ENCODE measurements around the gene VCL. TPM values are rescaled to one million over a fixed set of nuclear protein-coding genes. Genes with fewer than 3 reads are reported as not detected.
A peak's percentile ranks its signal among the peaks of the same experiment; 100 is the strongest.
"Not testable (repeated sequence)": the region's sequence is repeated elsewhere in the genome, so short reads cannot be mapped to it uniquely, and the experiment has no call there.

The VCL gene
- total RNA-seq, 2 donors from 2014 or later: 42.1 to 51.4 TPM

GRCh38 chr10:74138596-74138995 lies 140.7 kb downstream of the VCL start:
- not testable (repeated sequence) for H3K9me3 Mint-ChIP-seq; ATAC-seq; H3K4me1 Mint-ChIP-seq (ENCODE audit: low read depth in 2 of 2); H3K27ac Mint-ChIP-seq; H3K4me3 Mint-ChIP-seq; H3K27me3 Mint-ChIP-seq; DNase-seq (ENCODE audit: low spot score)
- H3K36me3 Mint-ChIP-seq: peaks cover 23% of the 10 kb centered on the region

DNA sequence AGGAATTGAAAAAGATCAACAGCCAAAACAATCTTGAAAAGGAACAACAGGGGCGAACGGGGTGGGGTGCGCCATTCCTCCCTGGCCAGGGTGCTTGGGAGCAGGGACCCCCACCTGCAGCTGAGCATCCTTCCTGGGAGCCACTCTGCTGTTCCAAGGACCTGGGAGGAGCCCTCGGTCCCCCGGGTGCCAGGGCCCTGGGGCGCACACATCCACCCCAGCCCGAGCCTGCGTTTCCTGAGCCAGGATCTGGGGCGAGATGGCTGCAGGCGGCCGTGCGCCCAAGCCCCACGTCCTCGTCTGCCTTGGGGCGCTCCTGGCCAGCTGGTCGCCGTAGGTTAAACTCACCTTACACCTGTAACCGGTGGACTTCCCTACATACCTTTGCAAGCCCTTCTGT lies 142.1 kb downstream of the VCL start:
- peaks cover 17% of the 10 kb centered on the region for H3K36me3 Mint-ChIP-seq
- H3K9me3 Mint-ChIP-seq: no peaks in the 10 kb centered on the region
- no peak overlapping the region for H3K27ac Mint-ChIP-seq
- DNase-seq (ENCODE audit: low spot score) (no peak), ATAC-seq (no peak)
- H3K27me3 Mint-ChIP-seq: no peaks in the 10 kb centered on the region
- no peak overlapping the region for H3K4me3 Mint-ChIP-seq
- peaks cover 0 to 7% of the 10 kb centered on the region in 2 donors for H3K4me1 Mint-ChIP-seq (ENCODE audit: low read depth in 2 of 2)

DNA sequence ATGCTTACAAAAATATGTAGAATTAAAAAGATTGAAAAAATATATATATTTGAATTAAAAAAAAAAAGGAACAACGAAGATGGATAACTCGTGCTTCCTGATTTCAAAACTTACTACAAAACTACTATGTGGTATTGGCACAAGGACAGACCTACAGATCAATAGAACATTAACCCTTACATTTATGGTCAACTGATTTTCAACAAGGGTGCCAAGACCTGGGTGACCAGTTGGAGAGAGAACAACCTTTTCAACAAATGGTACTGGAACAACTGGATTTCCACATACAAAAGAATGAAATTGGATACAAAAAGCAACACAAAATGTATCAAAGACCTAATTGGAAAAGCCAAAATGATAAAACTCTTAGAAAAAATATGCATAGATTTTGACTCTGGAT lies 142.6 kb downstream of the VCL start:
- no peaks in the 10 kb centered on the region for H3K9me3 Mint-ChIP-seq
- H3K36me3 Mint-ChIP-seq: peaks cover 17% of the 10 kb centered on the region
- DNase-seq (ENCODE audit: low spot score) (no peak), ATAC-seq (no peak)
- no peak overlapping the region for H3K4me3 Mint-ChIP-seq
- H3K4me1 Mint-ChIP-seq (ENCODE audit: low read depth in 2 of 2): peaks cover 0 to 7% of the 10 kb centered on the region in 2 donors
- no peak overlapping the region for H3K27ac Mint-ChIP-seq
- no peaks in the 10 kb centered on the region for H3K27me3 Mint-ChIP-seq

DNA sequence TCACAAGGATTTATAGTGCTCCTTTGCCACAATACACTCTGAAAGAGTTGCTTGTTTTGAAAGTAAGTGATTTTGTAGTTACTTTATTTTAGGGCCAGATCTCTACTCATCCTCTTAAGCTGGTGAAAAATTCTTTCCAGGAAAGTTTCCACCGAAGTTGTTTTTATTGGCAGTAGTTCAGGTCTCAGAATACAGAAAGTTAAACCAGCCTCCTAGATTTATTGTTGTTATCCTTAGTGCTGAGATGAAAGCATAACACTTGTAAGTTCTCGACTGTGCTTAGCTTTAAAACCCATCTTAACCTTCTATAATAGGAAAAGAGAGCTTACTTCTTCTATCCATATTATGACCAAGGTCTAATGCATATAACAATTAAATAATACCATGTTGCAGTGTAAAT lies 147.2 kb downstream of the VCL start:
- Mint-ChIP-seq H3K27ac (peak overlapping the region in 1 of 2 donors; percentile 21), H3K9me3 (no peaks in the 10 kb centered on the region), H3K4me3 (no peak overlapping the region), H3K27me3 (no peaks in the 10 kb centered on the region), H3K36me3 (peaks cover 13% of the 10 kb centered on the region), H3K4me1 (ENCODE audit: low read depth in 2 of 2) (peaks cover 19 to 21% of the 10 kb centered on the region in 2 donors)
- no peak for DNase-seq (ENCODE audit: low spot score)
- no peak for ATAC-seq

DNA sequence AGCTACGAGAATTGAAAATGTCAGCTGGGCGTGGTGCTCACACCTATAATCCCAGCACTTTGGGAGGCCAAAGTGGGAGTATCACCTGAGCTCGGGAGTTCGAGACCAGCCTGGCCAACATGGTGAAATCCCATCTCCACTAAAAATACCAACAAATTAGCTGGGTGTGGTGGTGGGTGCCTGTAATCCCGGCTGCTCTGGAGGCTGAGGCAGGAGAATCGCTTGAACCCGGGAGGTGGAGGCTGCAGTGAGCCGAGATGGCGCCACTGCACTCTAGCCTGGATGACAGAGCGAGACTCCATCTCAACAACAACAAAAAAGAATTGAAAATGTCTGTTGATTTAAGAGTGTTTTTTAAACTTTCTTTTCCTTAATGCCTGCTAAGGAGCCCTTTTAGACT lies 149.1 kb downstream of the VCL start:
- not testable (repeated sequence) for H3K27ac Mint-ChIP-seq; H3K9me3 Mint-ChIP-seq; H3K27me3 Mint-ChIP-seq; H3K4me3 Mint-ChIP-seq; DNase-seq (ENCODE audit: low spot score); ATAC-seq
- H3K36me3 Mint-ChIP-seq: peaks cover 13% of the 10 kb centered on the region
- peaks cover 17 to 21% of the 10 kb centered on the region in 2 donors for H3K4me1 Mint-ChIP-seq (ENCODE audit: low read depth in 2 of 2)

GRCh38 chr10:74150204-74150989 lies 152.5 kb downstream of the VCL start, which contains the start of gene AP3M1:
AP3M1 (minus strand) TSS chr10:74150828; CDS start chr10:74138379, 12,449 bp downstream.
- DNase-seq (ENCODE audit: low spot score): peak; percentile 81
- no peak within 1 kb of the TSS for H3K27ac Mint-ChIP-seq
- no peak within 1 kb of the TSS for H3K4me3 Mint-ChIP-seq
- ATAC-seq: peak; percentile 73 to 77
- no peaks in the 10 kb centered on the region for H3K9me3 Mint-ChIP-seq
- H3K36me3 Mint-ChIP-seq: peaks cover 13% of the 10 kb centered on the region
- no peaks in the 10 kb centered on the region for H3K27me3 Mint-ChIP-seq
- H3K4me1 Mint-ChIP-seq (ENCODE audit: low read depth in 2 of 2): peaks cover 21 to 35% of the 10 kb centered on the region in 2 donors

GRCh38 chr10:74150990-74151878 lies 153.3 kb downstream of the VCL start, which contains the start of gene ADK:
ADK (plus strand) TSS chr10:74151221; CDS start chr10:74151279, 58 bp downstream.
- Mint-ChIP-seq H3K4me1 (ENCODE audit: low read depth in 2 of 2) (peaks cover 15 to 29% of the 10 kb centered on the region in 2 donors), H3K9me3 (no peaks in the 10 kb centered on the region), H3K36me3 (peaks cover 10% of the 10 kb centered on the region), H3K27me3 (no peaks in the 10 kb centered on the region), H3K27ac (no peak within 1 kb of the TSS), H3K4me3 (no peak within 1 kb of the TSS)
- DNase-seq (ENCODE audit: low spot score) (peak; percentile 99), ATAC-seq (peak; percentile 99 to 100)

DNA sequence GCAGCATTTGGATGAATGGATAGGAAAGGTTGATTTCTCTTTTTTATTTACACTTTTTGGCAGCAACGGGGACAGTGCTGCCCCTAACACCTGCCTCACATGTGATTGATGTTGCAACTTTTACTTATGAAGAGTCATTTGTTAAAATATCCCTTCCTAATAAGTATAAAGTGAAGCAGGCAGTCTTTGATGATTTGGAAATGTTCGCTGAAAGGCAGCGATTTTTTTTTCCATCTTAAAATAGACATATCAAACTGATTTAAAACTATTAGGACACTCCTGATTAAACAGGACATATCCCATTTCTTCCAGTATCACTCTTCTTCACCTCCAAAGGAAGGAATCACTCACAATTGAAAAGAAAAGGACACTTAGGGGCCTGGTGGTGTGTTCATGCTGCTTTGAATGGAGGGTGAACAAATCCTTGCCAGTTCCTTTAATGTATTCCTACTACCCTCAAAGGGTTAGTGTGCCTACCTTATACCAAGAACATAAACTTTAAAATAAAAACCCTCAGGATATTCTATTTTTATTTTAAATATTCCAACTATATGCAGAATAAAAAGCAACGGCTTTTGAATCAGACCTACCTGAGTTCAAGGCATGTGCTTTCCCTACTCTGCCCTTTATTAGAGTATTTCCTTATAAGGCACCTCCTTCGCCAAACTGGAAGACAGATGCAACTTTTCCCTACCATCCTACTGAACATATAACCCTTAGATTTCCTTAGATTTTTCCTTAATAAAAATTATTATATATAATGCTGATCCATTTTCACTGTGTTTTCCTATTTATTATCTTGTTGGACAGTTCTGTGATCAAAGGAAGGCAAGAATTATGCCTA lies 154.2 kb downstream of the VCL start:
- peaks cover 10 to 23% of the 10 kb centered on the region in 2 donors for H3K4me1 Mint-ChIP-seq (ENCODE audit: low read depth in 2 of 2)
- no peak for DNase-seq (ENCODE audit: low spot score)
- no peak for ATAC-seq
- H3K4me3 Mint-ChIP-seq: peak overlapping the region; percentile 22
- H3K27me3 Mint-ChIP-seq: no peaks in the 10 kb centered on the region
- H3K27ac Mint-ChIP-seq: no peak overlapping the region
- peaks cover 4% of the 10 kb centered on the region for H3K36me3 Mint-ChIP-seq
- no peaks in the 10 kb centered on the region for H3K9me3 Mint-ChIP-seq

- Mint-ChIP-seq H3K4me1 (ENCODE audit: low read depth in 2 of 2) (peaks cover 6 to 16% of the 10 kb centered on the region in 2 donors), H3K36me3 (no peaks in the 10 kb centered on the region), H3K27ac (no peak overlapping the region), H3K9me3 (no peaks in the 10 kb centered on the region), H3K27me3 (no peaks in the 10 kb centered on the region), H3K4me3 (no peak overlapping the region)
- ATAC-seq (no peak), DNase-seq (ENCODE audit: low spot score) (no peak)
Observed at GRCh38 chr10:74153123-74153522, 155.2 kb downstream of the VCL start.

DNA sequence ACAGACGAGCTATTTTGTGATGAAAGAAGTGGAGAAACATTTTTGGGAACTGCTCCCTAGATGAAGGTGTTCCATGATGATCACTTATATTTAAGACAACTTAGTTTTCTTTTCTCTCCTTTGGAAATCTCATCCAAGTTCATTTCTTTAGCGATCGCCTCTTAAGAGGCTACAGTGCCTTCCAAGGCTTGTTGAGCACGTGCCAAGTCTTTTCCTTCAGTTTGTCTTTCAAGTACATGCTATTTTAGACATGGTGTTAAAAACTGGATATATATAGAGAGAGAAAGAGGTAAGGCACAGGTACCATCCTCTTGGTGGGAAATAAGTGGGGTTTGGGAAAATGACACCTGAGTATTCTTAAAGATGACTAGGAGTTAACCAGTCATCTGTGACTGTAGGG lies 155.8 kb downstream of the VCL start:
- Mint-ChIP-seq H3K4me1 (ENCODE audit: low read depth in 2 of 2) (peaks cover 5 to 13% of the 10 kb centered on the region in 2 donors), H3K9me3 (no peaks in the 10 kb centered on the region), H3K27ac (no peak overlapping the region), H3K27me3 (no peaks in the 10 kb centered on the region), H3K36me3 (no peaks in the 10 kb centered on the region), H3K4me3 (no peak overlapping the region)
- ATAC-seq (no peak), DNase-seq (ENCODE audit: low spot score) (no peak)

GRCh38 chr10:74156919-74157289 lies 159.0 kb downstream of the VCL start:
- DNase-seq (ENCODE audit: low spot score): no peak
- Mint-ChIP-seq H3K27me3 (no peaks in the 10 kb centered on the region), H3K4me3 (no peak overlapping the region), H3K27ac (peak overlapping the region in 1 of 2 donors; percentile 3), H3K4me1 (ENCODE audit: low read depth in 2 of 2) (peaks cover 5 to 13% of the 10 kb centered on the region in 2 donors), H3K36me3 (no peaks in the 10 kb centered on the region), H3K9me3 (no peaks in the 10 kb centered on the region)
- no peak for ATAC-seq

DNA sequence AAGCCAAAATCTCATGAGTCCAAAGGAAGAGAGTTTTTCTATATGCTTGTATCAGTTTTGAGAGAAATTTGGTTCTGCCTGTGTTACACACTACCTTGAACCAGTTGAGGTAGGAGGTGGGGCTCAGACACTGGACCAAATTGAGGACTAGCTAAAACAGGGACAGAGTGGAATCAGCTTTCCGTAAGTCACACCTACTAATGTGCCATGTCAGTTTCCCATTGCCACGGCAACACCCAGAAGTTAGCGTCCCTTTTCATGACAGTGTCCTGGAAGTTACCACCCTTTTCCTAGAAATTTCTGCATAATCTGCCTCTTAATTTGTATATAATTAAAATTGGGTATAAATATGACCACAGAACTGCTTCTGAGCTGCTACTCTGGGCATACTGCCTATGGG lies 162.1 kb downstream of the VCL start:
- Mint-ChIP-seq H3K27ac (no peak overlapping the region), H3K36me3 (no peaks in the 10 kb centered on the region), H3K4me1 (ENCODE audit: low read depth in 2 of 2) (no peaks in the 10 kb centered on the region), H3K9me3 (no peaks in the 10 kb centered on the region), H3K27me3 (no peaks in the 10 kb centered on the region), H3K4me3 (no peak overlapping the region)
- no peak for DNase-seq (ENCODE audit: low spot score)
- ATAC-seq: no peak

GRCh38 chr10:74163319-74164068 lies 165.6 kb downstream of the VCL start:
- Mint-ChIP-seq H3K36me3 (no peaks in the 10 kb centered on the region), H3K4me1 (ENCODE audit: low read depth in 2 of 2) (peaks cover 0 to 2% of the 10 kb centered on the region in 2 donors), H3K4me3 (no peak overlapping the region), H3K27me3 (no peaks in the 10 kb centered on the region), H3K27ac (no peak overlapping the region), H3K9me3 (no peaks in the 10 kb centered on the region)
- no peak for ATAC-seq
- DNase-seq (ENCODE audit: low spot score): no peak
